H1 (cell line): ENCODE data around the gene H2AZ1. TPM values are rescaled to one million over a fixed set of nuclear protein-coding genes. Genes with fewer than 3 reads are reported as not detected.

Source experiments
- CTCF ChIA-PET: fragments of 300-600 bp; sonication (Branson Sonifier 250); formaldehyde crosslinking; loops from one replicate; lab custom pipeline; 2021; ENCODE audit not compliant: partially characterized antibody; lab: Charles Lee
- POLR2A ChIA-PET: fragments of 300-600 bp; sonication (Branson Sonifier 250); formaldehyde crosslinking; loops from one replicate; lab custom pipeline; 2021; ENCODE audit warnings: inconsistent platforms; ENCODE audit not compliant: partially characterized antibody; lab: Charles Lee
- DNase-seq, 2 experiments: peaks; one replicate each; pipeline versions ENCODE4 v3.0.0 to v3.0.0-alpha.2; 2010 to 2022; ENCODE audit warnings: low spot score in 2 of 2, low read depth in 1 of 2, mixed read lengths in 1 of 2
- FAIRE-seq: peaks from 2 replicates; lab custom pipeline; 2011; peaks lifted over from hg19 to GRCh38; lab: Jason Lieb, UNC
- H2AFZ ChIP-seq: 2 replicates; pipeline ENCODE4 v1.8.1; 2012; ENCODE audit warnings: low read length, inconsistent platforms
- H2AK5ac ChIP-seq: 2 replicates; pipeline ENCODE4 v1.6.1; 2013; ENCODE audit warnings: low read depth, low read length
- H2BK120ac ChIP-seq: replicated peaks from 2 replicates; pipeline ENCODE3; 2013; ENCODE audit warnings: low read depth, low read length, inconsistent platforms
- H2BK12ac ChIP-seq: 2 replicates; pipeline ENCODE4 v1.6.1; 2013; ENCODE audit warnings: low read depth, low read length
- H2BK15ac ChIP-seq: 2 replicates; pipeline ENCODE4 v1.6.1; 2013; ENCODE audit warnings: low read length
- H2BK20ac ChIP-seq: 2 replicates; pipeline ENCODE4 v1.6.1; 2013; ENCODE audit warnings: low read length
- H2BK5ac ChIP-seq: 2 replicates; pipeline ENCODE4 v1.6.1; 2013; ENCODE audit warnings: low read depth, low read length
- H3K14ac ChIP-seq: 2 replicates; pipeline ENCODE4 v1.6.1; 2013; ENCODE audit warnings: inconsistent platforms; ENCODE audit not compliant: insufficient read length
- H3K18ac ChIP-seq: 2 replicates; pipeline ENCODE4 v1.6.1; 2013; ENCODE audit warnings: low read length; ENCODE audit errors: extremely low read depth
- H3K23ac ChIP-seq: 2 replicates; pipeline ENCODE4 v1.6.1; 2013; ENCODE audit warnings: inconsistent platforms; ENCODE audit not compliant: insufficient read length
- H3K23me2 ChIP-seq: 2 replicates; pipeline ENCODE4 v1.6.1; 2013; ENCODE audit warnings: low read depth, low read length
- H3K27ac ChIP-seq: 2 replicates; pipeline ENCODE4 v1.6.1; 2011; ENCODE audit warnings: low read depth, low read length, inconsistent platforms
- H3K27me3 ChIP-seq, 4 experiments: replicated peaks in 1 of 4; 1 replicate in 1 of 4; 2 replicates in 3 of 4; pipeline versions ENCODE4 v1.6.1 to v1.8.1; 2011 to 2013; ENCODE audit warnings: low read length in 3 of 4, mild to moderate bottlenecking in 3 of 4, inconsistent platforms in 2 of 4, mixed read lengths in 2 of 4, moderate library complexity in 1 of 4; ENCODE audit not compliant: control insufficient read depth in 3 of 4, insufficient read depth in 3 of 4; ENCODE audit errors: extremely low read depth in 1 of 4
- H3K36me3 ChIP-seq, 4 experiments: 2 replicates each; pipeline versions ENCODE4 v1.6.1 to v1.8.1; 2011 to 2013; ENCODE audit warnings: mild to moderate bottlenecking in 4 of 4, low read length in 3 of 4, moderate library complexity in 2 of 4, control low read depth in 1 of 4, inconsistent platforms in 1 of 4; ENCODE audit not compliant: insufficient read depth in 4 of 4, control insufficient read depth in 2 of 4
- H3K4ac ChIP-seq: replicated peaks from 2 replicates; pipeline ENCODE3; 2013; ENCODE audit warnings: low read length, low read depth, mixed read lengths, inconsistent platforms; ENCODE audit not compliant: insufficient read length
- H3K4me1 ChIP-seq, 4 experiments: replicated peaks in 1 of 4; 1 replicate in 1 of 4; 2 replicates in 3 of 4; pipeline versions ENCODE4 v1.6.1 to v1.8.1; 2011 to 2013; ENCODE audit warnings: low read length in 3 of 4, inconsistent platforms in 2 of 4, mixed read lengths in 1 of 4; ENCODE audit not compliant: insufficient read depth in 4 of 4, control insufficient read depth in 3 of 4
- H3K4me2 ChIP-seq, 2 experiments: 2 replicates each; pipeline versions ENCODE4 v1.6.1 to v1.8.1; 2011 to 2013; ENCODE audit warnings: low read depth in 2 of 2, low read length in 2 of 2, control low read depth in 1 of 2, inconsistent platforms in 1 of 2, mild to moderate bottlenecking in 1 of 2; ENCODE audit not compliant: insufficient read depth in 1 of 2
- H3K4me3 ChIP-seq, 4 experiments: fragments of 200-600, 300-600 bp in 1 of 4; sonication (generic), shearing (Covaris generic), sonication (Bioruptor Twin) in 1 of 4; 2 replicates each; pipeline versions ENCODE4 v1.5.1 to v1.8.1; 2011 to 2016; ENCODE audit warnings: low read length in 4 of 4, low read depth in 3 of 4, control low read depth in 2 of 4, inconsistent platforms in 2 of 4, mild to moderate bottlenecking in 2 of 4, mixed read lengths in 1 of 4, moderate library complexity in 1 of 4; ENCODE audit not compliant: insufficient read depth in 2 of 4; ENCODE audit errors: extremely low read depth in 1 of 4
- H3K56ac ChIP-seq: replicated peaks from 2 replicates; pipeline ENCODE3; 2013; ENCODE audit warnings: low read depth, mild to moderate bottlenecking, mixed read lengths, low read length, inconsistent platforms; ENCODE audit not compliant: insufficient read length
- H3K79me1 ChIP-seq: 2 replicates; pipeline ENCODE4 v1.6.1; 2013; ENCODE audit warnings: low read depth, low read length, control low read depth
- H3K79me2 ChIP-seq, 2 experiments: 2 replicates each; pipeline versions ENCODE4 v1.6.1 to v1.8.1; 2012 to 2013; ENCODE audit warnings: low read length in 2 of 2, mild to moderate bottlenecking in 2 of 2, inconsistent platforms in 1 of 2; ENCODE audit not compliant: insufficient read depth in 2 of 2, control insufficient read depth in 1 of 2
- H3K9ac ChIP-seq, 4 experiments: replicated peaks in 1 of 4; 1 replicate in 1 of 4; 2 replicates in 3 of 4; pipeline versions ENCODE4 v1.6.1 to v1.8.1; 2011 to 2013; ENCODE audit warnings: low read depth in 3 of 4, low read length in 3 of 4, control low read depth in 2 of 4, mild to moderate bottlenecking in 2 of 4, moderate library complexity in 2 of 4, inconsistent platforms in 1 of 4; ENCODE audit errors: extremely low read depth in 1 of 4
- H3K9me3 ChIP-seq, 2 experiments: 2 replicates each; pipeline versions ENCODE4 v1.6.1 to v1.8.1; 2012 to 2013; ENCODE audit warnings: mild to moderate bottlenecking in 2 of 2, moderate library complexity in 2 of 2, control low read depth in 1 of 2, inconsistent platforms in 1 of 2, low read depth in 1 of 2, low read length in 1 of 2, mixed read lengths in 1 of 2; ENCODE audit not compliant: insufficient read depth in 2 of 2
- H4K20me1 ChIP-seq, 2 experiments: replicated peaks in 1 of 2; 2 replicates each; pipeline versions ENCODE3 to v1.8.1; 2011 to 2013; ENCODE audit warnings: inconsistent platforms in 2 of 2, low read length in 2 of 2, mild to moderate bottlenecking in 1 of 2; ENCODE audit not compliant: insufficient read depth in 2 of 2, control insufficient read depth in 1 of 2
- H4K5ac ChIP-seq: 2 replicates; pipeline ENCODE4 v1.6.1; 2013; ENCODE audit warnings: low read length, low read depth, mixed read lengths, inconsistent platforms; ENCODE audit not compliant: insufficient read length
- H4K8ac ChIP-seq: 2 replicates; pipeline ENCODE4 v1.8.0; 2013; ENCODE audit warnings: mild to moderate bottlenecking, moderate library complexity, low read length, inconsistent platforms; ENCODE audit not compliant: insufficient read depth; ENCODE audit errors: extremely low read depth
- H4K91ac ChIP-seq: replicated peaks from 2 replicates; pipeline ENCODE3; 2013; ENCODE audit warnings: low read length, mixed read lengths, inconsistent platforms; ENCODE audit not compliant: insufficient read length
- ATF2 ChIP-seq: IDR thresholded peaks from 2 replicates; pipeline ENCODE4 v1.6.1; 2012; ENCODE audit warnings: low read length, inconsistent platforms
- BRCA1 ChIP-seq: IDR thresholded peaks from 2 replicates; pipeline ENCODE4 v1.6.1; 2012; ENCODE audit warnings: low read depth, low read length, improper control_type of control experiment
- CBX5 ChIP-seq: fragments of 300-800, 300-1000 bp; sonication (generic); IDR thresholded peaks from 2 replicates; pipeline ENCODE4 v1.7.1; 2016; ENCODE audit warnings: antibody characterized with exemption, low read length, low read depth
- HDAC6 ChIP-seq: IDR thresholded peaks from one replicate; pipeline ENCODE4 v1.7.1; 2012; ENCODE audit warnings: low read depth, mild to moderate bottlenecking, inconsistent platforms, low read length, moderate library complexity
- JUN ChIP-seq: IDR thresholded peaks from 2 replicates; pipeline ENCODE4 v1.6.1; 2011; ENCODE audit warnings: low read depth, mild to moderate bottlenecking, improper control_type of control experiment, low read length
- JUND ChIP-seq: IDR thresholded peaks from 2 replicates; pipeline ENCODE4 v1.6.1; 2011; ENCODE audit warnings: mild to moderate bottlenecking, improper control_type of control experiment, low read length
- KDM1A ChIP-seq: fragments of 200-600, 300-600 bp; sonication (generic); IDR thresholded peaks from 2 replicates; pipeline ENCODE4 v1.7.1; 2016; ENCODE audit warnings: mild to moderate bottlenecking, low read length, borderline replicate concordance
- PHF8 ChIP-seq: fragments of 200-600 bp; sonication (generic); conservative IDR thresholded peaks from 2 replicates; pipeline ENCODE4 v1.7.1; 2012; ENCODE audit warnings: low read depth, mild to moderate bottlenecking, inconsistent platforms, low read length, moderate library complexity
- POU5F1 ChIP-seq: IDR thresholded peaks from 2 replicates; pipeline ENCODE4 v1.6.1; 2011; ENCODE audit warnings: low read depth, mild to moderate bottlenecking, low read length, moderate library complexity
- RBBP5 ChIP-seq: IDR thresholded peaks from 2 replicates; pipeline ENCODE4 v1.7.1; 2012; ENCODE audit warnings: low read depth, mild to moderate bottlenecking, inconsistent platforms, low read length, moderate library complexity, borderline replicate concordance
- RXRA ChIP-seq: IDR thresholded peaks from 2 replicates; pipeline ENCODE4 v1.6.1; 2011; ENCODE audit warnings: low read depth, mild to moderate bottlenecking, low read length, moderate library complexity; ENCODE audit not compliant: insufficient read depth
- TBP ChIP-seq: IDR thresholded peaks from 2 replicates; pipeline ENCODE4 v1.6.1; 2011; ENCODE audit warnings: low read depth, low read length, improper control_type of control experiment
- ZNF274 ChIP-seq: IDR thresholded peaks from 2 replicates; pipeline ENCODE4 v1.7.0; 2012; ENCODE audit warnings: low read length, borderline replicate concordance; ENCODE audit errors: extremely low read depth
- WGBS, 2 experiments: shearing (Covaris generic) in 1 of 2; methylation state at CpG; one replicate each; pipeline versions ENCODE4 v1.1.6 to v1.1.7; 2013 to 2015; ENCODE audit warnings: low lambda C conversion rate in 2 of 2, mixed read lengths in 2 of 2, inconsistent platforms in 1 of 2, low coverage in 1 of 2, missing lambda C conversion rate in 1 of 2; ENCODE audit not compliant: insufficient replicate concordance in 2 of 2, insufficient coverage in 1 of 2, insufficient read length in 1 of 2; ENCODE audit errors: extremely low coverage in 1 of 2, missing lambda C conversion rate in 1 of 2; 5-methylcytosine and 5-hydroxymethylcytosine counted together
- polyA plus RNA-seq, 7 experiments: library from polyadenylated mRNA; depleted of rRNA in 3 of 7; stranded (reverse) in 5 of 7; unstranded in 2 of 7; fragments of >200 nt in 5 of 7; fragments of 200-250 nt in 2 of 7; gene quantifications; 1 replicate in 5 of 7; 2 replicates in 1 of 7; 4 replicates in 1 of 7; pipeline versions ENCODE4 v1.2.1 to v1.2.3, GENCODE V29; 2011 to 2013; ENCODE audit warnings: missing spikeins in 2 of 7, mixed read lengths in 2 of 7
- total RNA-seq: library from RNA; stranded (reverse); fragmentation: NEBNext Ultra II Directional; extraction: Animal tissue kit (Norgen Biotek cat#: 25700); gene quantifications from 2 replicates; pipeline ENCODE4 v1.2.1, GENCODE V29; 2021

H2AZ1 gene
- total and polyA plus RNA-seq, 2 of the 8 experiments (the other 6 are each of a cell fraction or from before 2014, with no cell fraction given): 831 to 898 TPM

GRCh38 chr4:99921174-99921573 is 28.9 kb downstream of the H2AZ1 start:
- Histone ChIP-seq H3K14ac (no peak overlapping the region), H4K91ac (no peak overlapping the region), H3K36me3 (peaks cover 0 to 14% (median 2%) of the 10 kb centered on the region in 4 experiments; a peak in 2 of 8 replicates), H2BK120ac (no peak overlapping the region), H3K9me3 (no peaks in the 10 kb centered on the region), H3K18ac (no peak overlapping the region), H2BK5ac (no peak overlapping the region), H2BK15ac (no peak overlapping the region), H4K5ac (no peak overlapping the region), H2AK5ac (no peak overlapping the region), H3K23ac (no peak overlapping the region), H3K79me2 (no peaks in the 10 kb centered on the region), H3K4me3 (no peak overlapping the region), H3K27me3 (peaks cover 0 to 1% (median 0%) of the 10 kb centered on the region in 4 experiments; a peak in 1 of 7 replicates), H2AFZ (no peak overlapping the region), H3K23me2 (no peaks in the 10 kb centered on the region), H2BK20ac (no peak overlapping the region), H3K4me2 (no peak overlapping the region), H2BK12ac (no peak overlapping the region), H3K56ac (no peak overlapping the region), H3K4ac (no peak overlapping the region), H3K4me1 (no peaks in the 10 kb centered on the region), H4K20me1 (no peaks in the 10 kb centered on the region), H4K8ac (no peak overlapping the region), H3K79me1 (peaks cover 2% of the 10 kb centered on the region; the same call in 1 of the 2 replicates), H3K9ac (no peak overlapping the region), H3K27ac (no peak overlapping the region)
- 91% methylated on average over 3 of the region's 3 CpGs; no CpG with 5 or more reads in 1 of the 2 experiments for WGBS, 2 experiments
- POLR2A ChIA-PET: interaction anchor here (1.3 kb wide), 1 partner anchor 25 kb away, joined by 4 read pairs; the partner anchor contains the start of gene DNAJB14
- CTCF ChIA-PET: interaction anchor here (0.6 kb wide), 2 partner anchors 10 to 82 kb away, joined by 3 to 4 read pairs; no protein-coding TSS in a partner anchor
- FAIRE-seq (no peak), DNase-seq (no peak)
- TF ChIP-seq JUN (no peak), RBBP5 (no peak), HDAC6 (no peak), TBP (no peak), POU5F1 (no peak), BRCA1 (no peak), JUND (no peak), KDM1A (no peak), ZNF274 (no peak), CBX5 (no peak), PHF8 (no peak), RXRA (no peak), ATF2 (no peak)
